Stimulated activated CD4-positive, alpha-beta T cell treated with anti-CD3 and anti-CD28 coated beads, Interleukin-1b, Interleukin-23, amount 100 ng/mL, for 4 hours (primary cell): ENCODE data around the gene RAD51B.
"Not testable (repeated sequence)": the region's sequence is repeated elsewhere in the genome, so short reads cannot be mapped to it uniquely, and the experiment has no call there.

ENCODE experiments used
- DNase-seq, 2 donors: peaks; one replicate each; pipeline ENCODE4 v3.0.0-alpha.2; 2020; ENCODE audit warnings: low read depth in 2 of 2

RAD51B gene

GRCh38 chr14:68695856-68696255, 876.3 kb downstream of the RAD51B start:
- no peak for DNase-seq

DNA sequence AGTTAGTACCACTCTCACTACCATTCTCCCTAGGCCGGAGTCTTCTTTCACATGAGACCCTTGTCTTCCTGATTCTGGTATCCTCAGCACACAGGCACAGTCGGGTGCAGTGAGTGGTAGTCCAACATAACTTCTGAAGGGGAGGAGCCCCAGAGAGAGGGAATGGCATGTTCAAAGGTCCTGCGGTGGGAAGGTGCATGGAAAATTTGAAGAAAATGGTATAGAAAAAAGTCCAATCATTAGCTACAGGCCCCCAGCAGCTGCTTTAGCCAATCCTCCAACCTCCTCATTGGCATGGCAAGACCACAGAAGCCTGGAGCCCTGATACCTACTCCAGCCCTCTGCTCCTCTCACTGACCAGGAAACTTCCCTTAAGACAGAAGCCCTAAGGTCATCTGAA, 876.7 kb downstream of the RAD51B start:
- DNase-seq = no peak

DNA sequence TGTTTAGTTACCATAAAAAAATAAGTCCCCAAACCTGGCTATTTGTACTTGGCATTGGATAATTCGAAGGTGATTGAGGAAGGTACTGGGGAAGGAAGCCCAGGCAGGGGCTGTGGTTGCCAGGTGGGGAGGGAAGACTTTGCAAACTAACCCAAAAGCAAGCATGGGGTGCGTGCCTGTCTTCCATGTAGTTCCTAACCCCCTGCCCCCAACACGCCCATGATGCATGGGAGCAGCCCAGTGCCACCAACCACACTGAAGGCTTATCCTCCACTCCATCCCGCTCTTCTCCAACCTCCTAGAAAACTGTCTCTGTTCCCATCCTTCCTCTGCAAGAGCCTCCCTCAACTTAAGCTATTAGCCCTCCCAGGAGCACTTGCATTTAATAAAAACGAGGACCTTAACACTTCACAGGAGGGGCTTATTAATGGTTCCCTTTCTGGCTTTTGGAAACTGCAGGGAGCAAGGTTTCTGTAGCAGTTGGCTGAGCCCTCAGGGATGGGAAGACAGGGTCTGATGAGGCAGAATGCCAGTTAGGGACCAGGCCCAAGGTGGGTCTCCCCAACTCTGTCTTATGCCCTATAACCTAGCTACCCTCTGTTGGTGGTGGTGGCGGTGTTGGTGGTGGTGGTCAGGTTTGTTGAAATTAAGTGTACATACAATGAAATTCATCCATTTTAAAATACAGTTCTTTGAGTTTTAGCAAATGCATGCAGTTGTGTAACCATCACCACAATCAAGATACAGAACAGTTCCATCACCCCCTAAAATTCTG, 877.3 kb downstream of the RAD51B start:
- DNase-seq = no peak

GRCh38 chr14:68698773-68699172, 879.2 kb downstream of the RAD51B start:
- not testable (repeated sequence) for DNase-seq

DNA sequence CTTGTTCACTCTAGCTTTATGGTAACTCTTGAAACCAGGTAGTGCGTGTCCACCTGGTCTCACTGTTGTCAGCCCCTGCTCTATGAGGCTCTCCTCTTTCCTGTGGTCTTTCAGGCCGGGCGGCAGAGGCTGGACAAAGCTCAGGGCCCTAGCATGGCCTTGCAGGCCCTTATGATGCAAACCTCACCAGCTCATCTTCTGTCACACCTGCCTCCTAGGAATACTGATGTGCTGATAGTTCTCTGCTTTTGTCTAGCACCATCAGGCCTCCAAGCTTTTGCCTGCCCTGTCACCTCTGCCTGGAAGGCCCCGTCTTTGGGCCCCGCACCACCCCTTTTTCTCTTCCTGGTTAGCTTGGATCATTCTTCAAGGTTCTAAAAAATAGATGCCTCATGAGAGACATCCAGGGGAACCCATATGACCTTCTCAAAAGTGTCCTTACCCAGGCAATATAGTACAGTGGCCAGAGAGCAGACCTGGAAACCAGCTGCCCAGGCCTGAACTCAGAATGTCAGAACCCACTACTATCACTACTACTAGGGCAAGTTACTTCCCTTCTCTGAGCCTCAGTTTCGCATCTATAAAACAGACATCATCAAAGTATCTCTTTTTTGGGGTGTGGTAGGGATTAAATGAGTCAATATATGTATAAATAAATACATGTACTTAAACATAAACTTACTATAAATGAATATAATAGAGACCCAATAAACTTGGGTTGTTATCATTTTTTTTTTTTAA, 881.6 kb downstream of the RAD51B start:
- DNase-seq = no peak

DNA sequence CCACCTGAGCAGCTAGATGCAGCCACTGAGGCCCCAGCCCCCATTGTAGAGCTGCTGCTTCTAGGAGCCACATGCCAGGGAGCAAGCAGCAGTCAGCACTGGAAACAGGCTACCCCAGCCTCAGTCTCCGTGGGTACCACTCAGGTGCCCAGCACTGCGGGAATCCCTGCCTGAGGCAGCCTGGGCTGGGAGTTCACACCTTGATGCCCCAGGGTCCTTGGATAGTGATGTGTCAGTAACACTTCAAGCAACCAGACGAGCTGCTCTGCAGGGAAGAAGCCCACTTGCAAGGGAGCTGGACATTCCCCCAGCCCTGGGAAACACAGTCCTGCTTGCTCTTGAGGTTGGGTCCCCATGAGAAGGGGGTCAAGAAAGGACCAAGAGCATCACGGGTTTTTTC, 882.6 kb downstream of the RAD51B start:
- DNase-seq = no peak

GRCh38 chr14:68702578-68702977, 883.0 kb downstream of the RAD51B start:
- no peak for DNase-seq

DNA sequence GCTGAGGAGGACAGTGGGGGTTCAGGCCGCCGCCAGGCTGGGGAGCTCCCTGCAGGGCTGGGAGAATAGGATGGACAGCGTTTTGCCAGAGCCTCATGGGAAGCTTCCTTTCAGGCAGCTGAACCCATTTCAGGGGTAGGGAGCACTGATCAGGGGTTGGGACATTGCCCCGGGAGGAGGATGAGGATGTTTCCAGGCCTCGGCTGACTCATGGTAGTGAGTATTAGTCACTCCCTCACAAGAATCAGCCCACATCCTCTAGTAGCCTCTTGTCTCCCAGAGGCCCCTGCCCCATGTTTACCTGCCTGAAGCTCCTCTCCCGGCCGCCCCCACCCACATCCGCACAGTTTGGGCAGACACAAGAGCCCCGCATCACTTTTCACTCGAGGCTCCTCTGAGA, 883.5 kb downstream of the RAD51B start:
- DNase-seq = no peak

DNA sequence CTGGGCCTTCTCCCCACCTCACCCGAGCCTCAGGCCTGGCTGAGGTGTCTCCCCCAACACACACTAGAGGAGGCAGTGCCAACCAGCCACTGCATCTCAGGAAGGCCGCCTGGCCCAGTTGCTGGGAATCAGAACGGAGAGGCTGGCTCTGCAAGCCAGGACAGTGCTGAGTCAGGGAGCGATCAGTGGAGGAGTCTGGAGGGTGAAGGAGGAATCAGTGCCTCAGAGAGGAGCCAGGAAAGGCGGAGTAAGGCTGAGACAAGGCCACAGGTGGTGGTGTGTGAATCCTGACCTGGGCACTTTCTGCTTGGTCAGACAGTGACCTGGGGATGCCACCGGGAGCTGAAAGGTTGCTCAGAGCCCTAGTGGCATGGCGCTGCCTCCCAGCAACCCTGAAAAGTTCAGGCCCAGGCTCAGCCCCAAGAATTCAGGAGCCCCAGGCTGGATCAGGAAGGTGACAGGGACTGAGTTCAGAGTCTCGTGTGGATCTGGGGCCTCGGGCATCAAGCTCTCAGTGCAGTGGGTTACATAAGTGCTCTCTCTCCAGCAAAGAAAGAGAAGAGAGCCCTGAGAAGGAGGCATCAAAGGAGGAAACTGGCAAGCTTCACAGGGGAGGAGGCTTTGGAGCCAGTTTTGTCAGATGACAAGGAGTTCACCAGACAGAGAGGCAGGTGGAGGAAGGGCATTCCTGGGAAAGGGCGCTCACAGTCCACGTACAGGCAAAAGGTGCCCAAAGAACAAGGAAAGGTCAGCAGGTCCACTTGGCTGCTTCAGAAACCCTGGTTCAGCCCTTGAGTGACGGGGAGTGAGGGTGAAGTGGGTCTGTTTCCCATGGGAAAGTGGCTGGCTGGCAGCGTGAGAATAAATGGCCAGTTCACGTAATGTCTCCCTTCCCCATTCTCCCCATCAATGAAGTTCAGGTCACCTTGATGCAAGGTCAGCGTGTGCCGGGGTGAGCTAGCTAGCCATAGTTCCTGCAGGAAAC, 885.4 kb downstream of the RAD51B start:
- DNase-seq = no peak

GRCh38 chr14:68705741-68706283, 886.2 kb downstream of the RAD51B start:
- no peak for DNase-seq

- DNase-seq = no peak
Observed at GRCh38 chr14:68707482-68707881, 887.9 kb downstream of the RAD51B start.

DNA sequence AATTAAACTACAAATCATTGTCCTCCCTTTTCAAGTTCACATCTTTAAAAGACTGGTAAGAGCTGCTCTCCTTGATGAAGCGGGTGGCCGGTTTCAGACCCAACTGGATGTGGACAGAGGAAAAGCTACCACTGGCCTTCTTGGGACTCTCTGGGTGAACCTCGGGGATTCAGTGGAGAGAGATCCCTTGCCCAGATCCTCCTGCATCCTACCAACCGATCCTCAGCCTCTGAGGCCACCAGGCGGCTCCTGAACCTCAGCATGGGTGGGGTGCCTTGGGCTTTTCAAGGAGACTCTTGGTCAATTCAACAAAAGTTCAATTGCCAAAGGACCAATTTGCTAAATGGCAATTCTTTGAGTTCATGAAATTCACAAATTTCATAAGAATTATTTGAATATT, 888.8 kb downstream of the RAD51B start:
- no peak for DNase-seq

DNA sequence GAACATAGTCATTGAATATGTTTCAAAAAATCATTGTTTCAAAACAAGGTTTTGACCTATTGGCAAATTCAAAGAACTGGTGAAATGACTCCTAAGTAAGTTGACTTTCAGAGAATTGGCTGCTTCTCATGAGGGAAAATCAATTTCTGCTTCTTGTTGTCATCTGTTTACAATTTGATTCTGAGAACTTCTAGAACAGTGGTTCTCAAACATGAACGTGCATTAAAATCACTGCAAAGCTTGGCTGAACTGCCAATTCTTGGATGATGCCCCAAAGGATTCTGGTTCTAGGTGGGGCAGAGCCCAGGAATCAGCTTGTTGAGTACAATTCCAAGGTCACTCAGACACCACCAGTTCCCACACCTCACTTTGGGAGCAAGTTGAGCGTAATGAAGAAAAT, 889.4 kb downstream of the RAD51B start:
- no peak for DNase-seq

- DNase-seq = no peak
Observed at GRCh38 chr14:68710776-68711175, 891.2 kb downstream of the RAD51B start.

DNA sequence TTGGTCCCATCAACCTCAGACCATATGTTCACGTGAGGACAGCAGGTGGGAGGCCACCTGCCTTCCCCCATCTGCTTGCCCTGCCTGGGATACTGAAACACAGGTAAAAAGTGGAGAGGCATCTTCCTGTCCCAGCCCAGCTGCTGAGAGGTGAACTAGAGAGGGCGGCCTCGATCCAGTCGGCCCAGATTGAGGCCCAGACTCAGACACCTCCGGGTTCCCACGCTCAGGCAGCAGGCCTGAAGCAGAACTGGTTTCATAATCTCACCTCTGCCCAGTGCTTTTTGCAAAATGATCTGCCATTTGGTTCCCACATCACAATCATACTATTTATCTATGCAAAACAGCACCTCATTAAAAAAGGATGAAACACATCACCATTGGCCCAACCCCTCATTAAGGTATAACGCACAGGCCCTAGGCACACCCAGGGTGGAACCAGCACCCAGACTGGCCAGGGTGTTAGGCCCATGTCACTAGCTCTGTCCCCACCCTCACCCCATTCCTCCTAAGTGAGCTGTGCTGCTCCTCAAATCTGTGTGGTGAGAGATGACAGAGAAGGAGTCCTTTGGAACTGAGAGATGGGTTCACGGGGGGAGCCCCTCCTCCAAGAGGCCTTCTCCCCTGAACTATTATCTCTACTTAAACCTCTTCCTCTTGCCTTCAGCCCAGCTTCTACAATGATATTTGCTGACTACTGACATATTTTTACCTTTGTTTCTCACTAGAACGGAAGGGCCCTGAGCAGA, 892.2 kb downstream of the RAD51B start:
- no peak for DNase-seq

GRCh38 chr14:68712703-68713370, 893.3 kb downstream of the RAD51B start:
- no peak for DNase-seq

DNA sequence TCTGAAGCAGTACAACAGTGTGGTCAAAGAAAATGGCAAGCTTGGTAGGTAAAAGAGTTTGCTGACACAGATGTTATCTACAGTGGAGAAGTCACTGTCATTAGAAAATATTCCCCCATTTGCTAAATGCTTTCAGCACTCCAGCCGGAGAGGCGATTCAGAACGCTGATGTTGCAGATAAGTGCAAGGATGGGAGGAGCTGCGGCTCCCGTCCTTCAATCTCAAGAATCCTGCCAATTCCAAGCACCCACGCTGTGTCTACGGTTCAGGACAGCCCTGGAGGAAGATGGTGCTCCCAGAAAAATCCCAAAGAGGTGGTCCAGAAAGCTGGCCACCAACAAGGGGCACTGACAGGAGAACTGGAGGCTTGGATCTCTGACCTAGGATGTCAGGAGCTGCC, 894.2 kb downstream of the RAD51B start:
- no peak for DNase-seq

DNA sequence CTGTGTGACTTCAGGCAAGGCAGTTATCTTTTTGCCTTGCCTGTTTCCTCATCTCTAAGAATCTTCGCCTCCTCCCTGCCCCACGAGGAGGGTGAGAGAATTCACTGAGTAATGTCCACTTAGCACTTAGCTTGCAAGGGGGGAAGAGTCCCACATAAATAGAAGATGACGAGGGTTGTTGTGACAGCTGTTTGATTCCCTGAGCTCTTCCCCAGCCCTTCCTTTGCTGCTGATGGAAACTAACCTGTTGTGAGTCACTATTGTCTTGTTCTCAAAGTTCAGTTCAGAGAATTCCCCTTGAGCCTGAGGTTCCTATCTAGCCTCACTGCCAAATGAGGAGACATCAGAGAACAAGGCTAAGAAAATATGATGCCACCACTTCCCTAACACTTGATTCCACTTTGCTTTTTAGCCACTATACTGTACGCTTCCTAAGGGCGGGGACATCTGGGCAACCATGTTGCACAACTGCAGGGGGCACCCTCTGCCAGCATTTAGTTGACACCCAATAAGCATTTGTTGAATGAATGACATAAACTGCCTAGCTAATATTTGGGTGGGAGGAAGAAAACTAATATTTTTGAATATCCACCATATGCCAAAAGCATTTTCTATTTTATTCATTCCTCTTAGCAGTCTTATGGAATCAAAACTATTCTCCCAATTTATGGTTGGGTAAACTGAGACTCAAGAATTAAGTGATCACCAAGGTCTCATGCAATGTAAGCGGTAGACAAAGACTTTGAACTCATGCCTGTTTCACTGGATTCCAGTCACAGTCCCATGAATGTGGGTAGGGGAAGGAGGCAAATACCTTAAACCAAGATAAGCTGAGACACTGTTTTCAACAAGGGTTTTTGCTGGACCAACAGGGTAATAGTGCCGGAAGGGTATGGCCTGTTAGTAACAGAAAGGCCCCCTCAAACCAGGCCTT, 895.7 kb downstream of the RAD51B start:
- no peak for DNase-seq

DNA sequence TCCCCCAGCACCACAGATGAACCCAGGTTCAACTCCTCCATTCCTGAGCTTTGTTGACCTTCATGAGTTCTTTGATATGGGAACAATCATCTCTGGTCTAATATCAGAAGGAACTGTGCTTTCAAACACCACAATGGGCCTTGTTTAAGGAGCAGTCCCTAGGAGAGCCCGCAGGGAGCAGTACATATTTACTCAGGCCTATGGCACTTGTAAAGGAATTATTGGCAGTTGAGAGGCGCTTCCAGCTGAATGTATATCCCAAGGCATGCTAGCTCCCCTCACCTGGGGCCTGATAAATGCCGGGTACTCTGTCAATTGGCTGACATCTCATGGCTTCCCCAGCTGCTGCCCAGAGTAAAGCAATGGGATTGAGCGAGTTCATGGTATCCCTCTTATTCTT, 897.1 kb downstream of the RAD51B start:
- DNase-seq = no peak
